Stimulated activated effector memory CD8-positive, alpha-beta T cell treated with anti-CD3 and anti-CD28 coated beads, Interleukin-12 subunit alpha, Interleukin-12 subunit beta, amount 100 ng/mL, for 72 hours (primary cell): ENCODE measurements around the gene AGPAT3.
A peak's percentile ranks its signal among the peaks of the same experiment; 100 is the strongest.

Experiments used
- ATAC-seq: fragments of 150-1000 bp; cut with Tn5 transposase; 2 replicates; pipeline ENCODE4 v1.10.0; 2021
- DNase-seq, 2 donors: peaks; one replicate each; pipeline ENCODE4 v3.0.0; 2021 to 2022; ENCODE audit warnings: low spot score in 2 of 2
- H3K27ac Mint-ChIP-seq: one replicate; pipeline ENCODE4 v1.8.0; 2022; ENCODE audit warnings: mild to moderate bottlenecking, mixed read lengths
- H3K36me3 Mint-ChIP-seq: one replicate; pipeline ENCODE4 v1.8.0; 2022; ENCODE audit warnings: mild to moderate bottlenecking, mixed read lengths
- H3K4me1 Mint-ChIP-seq: one replicate; pipeline ENCODE4 v1.8.0; 2022; ENCODE audit warnings: mixed read lengths
- H3K4me3 Mint-ChIP-seq: one replicate; pipeline ENCODE4 v1.8.0; 2022; ENCODE audit warnings: mild to moderate bottlenecking, mixed read lengths
- H3K9me3 Mint-ChIP-seq: one replicate; pipeline ENCODE4 v1.8.0; 2022; ENCODE audit warnings: mixed read lengths

The AGPAT3 gene

GRCh38 chr21:44029460-44030087 is 164.6 kb downstream of the AGPAT3 start:
- peaks cover 51% of the 10 kb centered on the region for H3K36me3 Mint-ChIP-seq
- H3K9me3 Mint-ChIP-seq, result no peaks in the 10 kb centered on the region
- no peak overlapping the region for H3K4me3 Mint-ChIP-seq
- DNase-seq (no peak), ATAC-seq (no peak)
- peak overlapping the region; percentile 53 for H3K27ac Mint-ChIP-seq
- H3K4me1 Mint-ChIP-seq, result peaks cover 51% of the 10 kb centered on the region

DNA sequence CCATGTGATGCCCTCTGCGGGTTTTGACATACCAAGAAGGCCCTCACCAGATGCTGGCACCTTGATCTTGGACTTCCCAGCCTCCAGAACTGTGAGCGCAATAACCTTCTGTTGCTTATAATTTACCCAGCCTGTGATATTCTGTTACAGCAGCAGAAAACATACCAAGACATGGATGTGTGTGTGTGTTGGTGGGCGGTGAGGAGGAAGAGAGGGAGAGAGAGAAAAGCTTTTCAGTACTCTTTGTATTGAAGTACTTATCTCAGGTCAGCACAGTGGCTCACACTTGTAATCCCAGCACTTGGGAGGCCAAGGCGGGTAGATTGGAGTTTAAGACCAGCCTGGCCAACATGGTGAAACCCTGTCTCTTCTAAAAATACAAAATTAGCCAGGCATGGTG is 170.2 kb downstream of the AGPAT3 start:
- Mint-ChIP-seq H3K4me1 (peaks cover 23% of the 10 kb centered on the region), H3K9me3 (no peaks in the 10 kb centered on the region), H3K36me3 (peaks cover 90% of the 10 kb centered on the region), H3K27ac (peak overlapping the region; percentile 62), H3K4me3 (no peak overlapping the region)
- no peak for ATAC-seq
- DNase-seq, result no peak
